ENCODE data around the gene MAMSTR.
"Not testable (repeated sequence)": the region's sequence is repeated elsewhere in the genome, so short reads cannot be mapped to it uniquely, and the experiment has no call there.

Gene MAMSTR

DNA sequence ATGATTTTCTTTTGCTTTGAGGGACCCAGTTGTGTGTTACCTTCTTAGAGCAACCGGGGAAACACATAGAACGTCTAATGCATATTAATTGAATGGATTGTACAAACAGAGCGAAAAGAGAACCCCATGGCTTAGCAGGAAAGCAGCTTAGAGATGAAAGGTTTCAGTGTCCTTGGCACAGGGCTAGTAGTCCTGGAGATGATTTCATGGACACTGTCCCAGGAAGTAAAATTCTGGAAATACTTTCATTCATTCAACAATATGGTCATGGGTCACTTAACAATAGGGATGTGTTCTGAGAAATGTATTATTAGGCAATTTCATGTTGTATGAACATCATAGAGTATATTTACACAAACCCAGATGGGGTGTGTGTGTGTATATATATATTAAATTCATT, 33.4 kb downstream of the MAMSTR start:
- DNase-seq (ENCODE audit: low read depth), result no peak

- DNase-seq (ENCODE audit: low read depth), result no peak
Observed at GRCh38 chr19:48685583-48685982, 33.9 kb downstream of the MAMSTR start.

DNA sequence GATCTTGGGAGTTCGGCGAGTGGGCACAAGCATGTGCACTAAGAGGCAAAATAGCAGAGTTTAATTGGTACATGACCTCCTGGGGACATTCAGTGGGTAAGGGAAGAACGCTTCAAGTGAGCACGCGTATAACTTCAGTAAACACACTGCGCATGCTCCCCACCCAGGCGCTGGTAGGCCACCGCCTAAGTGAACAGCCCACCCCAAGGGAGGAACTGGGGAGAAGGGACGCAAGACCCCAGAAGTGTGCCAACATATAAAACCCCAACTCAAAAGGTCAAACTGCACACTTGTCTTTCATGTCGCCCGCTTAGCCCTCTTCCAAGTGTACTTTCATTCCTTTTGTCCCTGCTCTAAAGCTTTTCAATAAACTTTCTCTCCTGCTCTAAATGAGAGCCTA, 36.2 kb downstream of the MAMSTR start:
- no peak for DNase-seq (ENCODE audit: low read depth)

DNA sequence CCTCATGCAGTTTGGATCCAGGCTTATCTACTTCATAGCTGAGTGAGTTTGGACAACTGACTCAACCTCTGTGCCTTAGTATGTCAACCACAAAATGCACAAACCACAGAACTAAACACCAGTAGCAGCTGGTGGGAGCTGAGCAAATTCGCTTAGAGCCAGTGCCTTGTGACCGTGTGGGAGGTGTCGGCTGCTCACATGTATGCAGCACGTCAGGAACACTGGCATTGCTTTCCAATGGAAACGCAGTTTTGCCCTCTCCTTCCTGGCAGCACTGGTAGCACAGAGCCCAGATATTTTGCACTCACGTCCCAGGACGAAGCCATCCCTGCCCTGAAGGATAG, 38.4 kb downstream of the MAMSTR start:
- DNase-seq (ENCODE audit: low read depth), result peak; percentile 84

DNA sequence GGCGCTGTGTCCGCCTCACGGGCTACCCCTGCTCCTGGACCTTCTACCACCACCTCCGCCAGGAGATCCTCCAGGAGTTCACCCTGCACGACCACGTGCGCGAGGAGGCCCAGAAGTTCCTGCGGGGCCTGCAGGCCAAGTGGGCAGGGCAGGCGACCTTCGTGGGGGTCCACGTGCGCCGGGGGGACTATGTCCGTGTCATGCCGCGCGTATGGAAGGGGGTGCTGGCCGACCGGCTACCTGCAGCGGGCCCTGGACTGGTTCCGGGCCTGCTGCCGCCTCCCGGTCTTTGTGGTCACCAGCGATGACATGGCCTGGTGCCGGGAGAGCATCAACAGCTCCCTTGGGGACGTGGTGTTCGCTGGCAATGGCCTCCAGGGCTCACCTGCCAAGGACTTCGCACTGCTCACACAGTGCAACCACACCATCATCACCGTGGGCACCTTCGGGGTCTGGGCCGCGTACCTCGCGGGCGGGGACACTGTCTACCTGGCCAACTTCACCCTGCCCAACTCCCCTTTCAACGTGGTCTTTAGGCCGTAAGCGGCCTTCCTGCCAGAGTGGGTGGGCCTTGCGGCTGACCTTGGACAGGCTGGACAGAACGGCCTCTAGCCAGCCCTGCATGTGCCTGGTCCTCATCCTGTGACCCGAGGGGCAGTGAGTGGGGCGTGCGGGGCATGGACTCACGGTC, 38.9 kb downstream of the MAMSTR start:
- DNase-seq (ENCODE audit: low read depth), result no peak

DNA sequence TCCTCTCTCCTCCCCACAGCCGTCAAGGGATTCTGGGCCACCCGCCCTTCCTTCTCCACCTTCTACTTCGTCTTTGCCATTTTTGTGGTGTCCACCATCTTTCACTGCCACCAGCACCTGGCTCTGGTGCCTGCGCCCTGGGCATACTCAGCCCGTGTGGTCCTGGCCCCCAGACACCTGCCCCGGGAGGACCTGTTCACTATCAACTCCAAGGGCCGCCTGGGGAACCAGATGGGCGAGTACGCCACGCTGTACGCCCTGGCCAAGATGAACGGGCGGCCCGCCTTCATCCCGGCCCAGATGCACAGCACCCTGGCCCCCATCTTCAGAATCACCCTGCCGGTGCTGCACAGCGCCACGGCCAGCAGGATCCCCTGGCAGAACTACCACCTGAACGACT, 39.5 kb downstream of the MAMSTR start:
- DNase-seq (ENCODE audit: low read depth), result not testable (repeated sequence)

GRCh38 chr19:48678201-48678600, 41.3 kb downstream of the MAMSTR start:
- DNase-seq (ENCODE audit: low read depth), result no peak

GRCh38 chr19:48676887-48677286, 42.6 kb downstream of the MAMSTR start:
- DNase-seq (ENCODE audit: low read depth), result no peak

DNA sequence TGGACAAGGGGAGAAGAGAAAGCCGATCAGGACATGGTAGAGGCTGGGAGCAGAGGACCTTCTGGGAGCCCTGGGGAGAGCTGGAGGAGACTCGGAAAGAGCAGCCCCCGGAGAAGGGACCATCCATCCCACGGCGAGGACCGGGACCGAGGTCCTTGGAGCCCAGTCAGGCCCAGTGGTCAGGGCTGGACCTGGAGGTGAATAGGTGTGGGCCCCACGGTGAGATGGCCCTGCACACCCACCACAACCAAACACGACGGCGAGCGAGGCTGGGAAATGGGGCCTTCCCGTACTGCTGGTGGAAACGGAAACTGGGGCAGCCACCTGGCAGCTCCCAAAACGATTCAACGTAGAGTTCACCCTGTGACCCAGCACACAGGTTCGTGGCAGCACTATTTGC, 43.0 kb downstream of the MAMSTR start:
- no peak for DNase-seq (ENCODE audit: low read depth)

DNA sequence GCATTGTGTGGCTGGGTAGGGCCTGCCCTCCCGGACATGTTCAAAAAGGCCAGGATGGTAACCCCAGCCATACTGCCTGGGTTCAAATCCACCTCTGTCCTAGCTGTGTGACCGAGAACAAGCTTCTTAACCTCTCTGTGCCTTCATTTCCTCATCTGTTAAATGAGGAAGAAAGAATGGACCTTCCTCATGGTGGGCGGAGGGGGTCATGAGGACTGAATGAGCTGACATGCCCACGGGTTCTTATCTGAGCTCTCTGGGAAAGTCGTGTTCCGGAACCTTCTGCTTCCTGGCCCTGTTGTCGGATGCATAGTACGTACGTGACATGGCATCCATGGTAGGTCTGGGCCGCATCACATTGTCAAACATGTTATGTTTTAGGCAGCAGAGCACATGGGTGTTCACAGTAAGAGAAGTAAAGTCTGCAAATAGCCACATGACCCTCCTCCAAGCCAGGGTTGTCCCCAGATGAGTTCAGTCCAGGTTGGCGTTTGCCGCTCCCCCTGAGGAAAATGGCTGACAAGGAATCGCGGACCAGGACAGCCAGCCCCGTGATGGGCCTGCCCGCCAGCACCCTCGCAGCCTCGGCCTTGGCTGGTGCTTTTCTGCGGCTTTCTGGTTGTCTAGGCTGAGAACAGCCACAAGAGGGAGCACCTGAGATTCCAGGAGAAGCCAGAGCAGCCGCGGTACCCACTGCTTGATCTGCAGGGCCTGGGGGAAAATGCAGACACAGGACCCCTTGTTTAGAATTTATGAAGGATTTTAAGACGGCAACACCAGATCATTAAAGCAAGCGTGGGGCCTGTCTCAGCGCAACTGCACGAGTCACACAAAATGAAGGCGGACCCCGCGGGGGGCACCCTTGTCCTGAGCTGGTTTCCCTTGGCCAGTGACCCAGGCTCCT, 44.4 kb downstream of the MAMSTR start:
- no peak for DNase-seq (ENCODE audit: low read depth)

- DNase-seq (ENCODE audit: low read depth), result no peak
Observed at GRCh38 chr19:48674216-48674809, 45.2 kb downstream of the MAMSTR start.

DNA sequence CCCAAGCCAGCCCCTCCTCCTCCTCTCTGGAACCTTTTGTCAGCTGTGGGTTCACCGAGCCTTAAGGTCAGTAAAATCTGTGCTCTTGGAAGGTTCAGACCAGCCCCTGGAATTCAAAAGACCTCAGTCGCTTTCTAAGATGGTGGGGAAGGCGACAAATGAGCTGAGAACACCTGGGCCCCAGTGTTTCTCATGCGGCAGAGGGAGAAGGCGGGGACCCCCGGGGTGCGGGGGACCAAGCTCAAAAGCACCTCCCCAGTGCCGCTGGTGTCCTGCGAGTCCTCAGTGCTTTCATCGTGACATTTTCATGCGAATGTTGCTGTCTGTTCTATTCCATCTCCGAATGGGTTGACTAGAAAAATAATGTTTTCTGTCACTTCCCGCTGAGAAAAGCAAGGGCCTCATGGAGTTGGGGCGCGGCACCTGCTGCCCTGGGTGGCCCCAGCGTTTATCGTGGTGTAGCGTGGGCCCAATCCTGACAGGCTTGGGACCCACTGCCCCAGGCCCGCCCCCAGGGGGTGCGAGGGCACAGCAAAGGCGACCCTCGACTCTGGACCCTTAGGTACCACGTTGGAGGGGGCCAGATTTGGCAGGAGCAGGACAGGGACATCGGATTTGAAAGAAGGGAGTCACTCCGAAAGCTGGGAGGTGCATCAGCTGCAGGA, 46.0 kb downstream of the MAMSTR start:
- DNase-seq (ENCODE audit: low read depth), result no peak

GRCh38 chr19:48672994-48673393, 46.5 kb downstream of the MAMSTR start, which contains the start of gene NTN5:
Gene NTN5, minus strand, starts transcription at chr19:48673017. Its CDS starts 2,031 bp downstream, at chr19:48670986.
- no peak for DNase-seq (ENCODE audit: low read depth)

GRCh38 chr19:48671446-48671995, 48.0 kb downstream of the MAMSTR start:
- no peak for DNase-seq (ENCODE audit: low read depth)

GRCh38 chr19:48670699-48671445, 48.7 kb downstream of the MAMSTR start:
- no peak for DNase-seq (ENCODE audit: low read depth)

DNA sequence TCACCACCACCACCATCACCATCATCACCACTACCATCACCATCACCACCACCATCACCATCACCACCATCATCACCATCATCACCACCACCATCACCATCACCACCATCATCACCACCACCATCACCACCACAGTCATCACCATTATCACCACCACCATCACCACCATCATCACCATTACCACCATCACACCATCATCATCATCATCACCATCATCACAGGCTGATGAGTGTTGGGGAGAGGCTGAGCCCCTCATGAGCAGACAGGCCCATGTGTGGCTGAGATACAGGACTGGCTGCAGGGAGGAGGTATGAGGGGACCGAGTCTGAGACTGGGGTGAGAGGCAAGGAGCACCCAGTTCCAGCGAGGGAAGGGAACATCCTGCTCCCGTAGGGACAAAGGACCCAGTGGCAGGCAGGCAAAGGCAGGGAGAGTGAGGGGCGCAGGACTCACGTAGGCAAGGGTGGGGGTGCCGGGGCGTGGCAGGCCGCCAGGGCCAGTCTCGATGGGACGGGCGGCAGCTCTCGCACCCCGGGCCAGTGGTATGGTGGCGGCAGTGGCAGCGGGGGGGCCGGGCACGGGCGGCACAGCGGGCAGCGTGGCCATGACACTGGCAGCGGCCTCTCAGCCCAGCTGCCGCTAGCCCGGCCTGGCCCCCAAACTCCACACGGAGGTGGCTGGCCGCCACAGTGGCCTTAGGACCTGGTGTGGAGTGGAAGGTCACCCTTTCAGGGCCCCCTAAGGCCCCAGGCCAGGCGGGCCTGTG, 49.4 kb downstream of the MAMSTR start:
- no peak for DNase-seq (ENCODE audit: low read depth)

GRCh38 chr19:48668761-48669160, 50.8 kb downstream of the MAMSTR start:
- DNase-seq (ENCODE audit: low read depth), result no peak

GRCh38 chr19:48668332-48668731, 51.2 kb downstream of the MAMSTR start:
- DNase-seq (ENCODE audit: low read depth), result no peak

GRCh38 chr19:48665786-48666185, 53.7 kb downstream of the MAMSTR start:
- DNase-seq (ENCODE audit: low read depth), result no peak

DNA sequence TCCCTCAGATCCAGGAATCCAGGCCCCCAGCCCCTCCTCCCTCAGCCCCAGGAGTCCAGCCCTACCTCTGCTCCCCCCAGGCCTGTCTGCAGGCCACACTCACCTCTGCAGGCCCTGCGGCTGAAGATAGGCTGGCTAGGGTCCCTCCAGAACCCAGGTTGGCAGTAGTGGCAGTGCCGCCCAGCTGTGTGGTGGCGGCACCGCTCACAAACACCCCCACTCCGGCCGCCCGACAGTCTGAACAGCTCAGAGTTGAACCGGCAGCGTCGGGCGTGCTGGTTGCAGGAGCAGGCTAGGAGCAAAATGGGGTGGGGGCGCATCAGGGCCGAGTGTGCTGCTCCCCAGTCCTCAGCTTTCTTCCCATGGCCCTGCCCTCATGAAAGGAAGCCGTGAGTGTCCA, 55.0 kb downstream of the MAMSTR start:
- DNase-seq (ENCODE audit: low read depth), result no peak

- no peak for DNase-seq (ENCODE audit: low read depth)
Observed at GRCh38 chr19:48663667-48664066, 55.9 kb downstream of the MAMSTR start.

All from non-pigmented ciliary epithelial cell (primary cell).